HG03439 (cell line): ENCODE data around the gene NMNAT3.

Experiments
- ATAC-seq: cut with Tn5 transposase; IDR thresholded peaks from one replicate; pipeline ENCODE4 v1.9.1; 2021; ENCODE audit warnings: mild to moderate bottlenecking, moderate library complexity; ENCODE audit not compliant: unreplicated experiment

NMNAT3 gene

GRCh38 chr3:139524841-139525636 lies 152.7 kb downstream of the NMNAT3 start:
- no peak for ATAC-seq

GRCh38 chr3:139523718-139524117 lies 154.1 kb downstream of the NMNAT3 start:
- no peak for ATAC-seq

GRCh38 chr3:139523166-139523565 lies 154.6 kb downstream of the NMNAT3 start:
- no peak for ATAC-seq

GRCh38 chr3:139522421-139522820 lies 155.4 kb downstream of the NMNAT3 start:
- ATAC-seq = no peak

GRCh38 chr3:139521816-139522215 lies 156.0 kb downstream of the NMNAT3 start:
- ATAC-seq = no peak

GRCh38 chr3:139521144-139521543 lies 156.6 kb downstream of the NMNAT3 start:
- no peak for ATAC-seq

- no peak for ATAC-seq
Measured at GRCh38 chr3:139519998-139520737, 157.6 kb downstream of the NMNAT3 start.

GRCh38 chr3:139518926-139519842 lies 158.6 kb downstream of the NMNAT3 start:
- ATAC-seq = no peak

- ATAC-seq = no peak
Measured at GRCh38 chr3:139518306-139518705, 159.5 kb downstream of the NMNAT3 start.

- no peak for ATAC-seq
Measured at GRCh38 chr3:139517321-139518065, 160.3 kb downstream of the NMNAT3 start.

- ATAC-seq = no peak
Measured at GRCh38 chr3:139514741-139515140, 163.0 kb downstream of the NMNAT3 start.
